ENCODE measurements around the gene MAP6D1. TPM values are rescaled to one million over a fixed set of nuclear protein-coding genes. Genes with fewer than 3 reads are reported as not detected.

MAP6D1 gene
- total and polyA plus RNA-seq, 9 of the 15 experiments (the other 6 are each of a cell fraction or from before 2014, with no cell fraction given): 0.16 to 1.5 (median 0.44) TPM; not detected in 3

GRCh38 chr3:183807881-183808280 lies 17.5 kb downstream of the MAP6D1 start (continued):
- TF ChIP-seq ZBTB2 (IDR thresholded peaks at IDR 0.05) (no peak), PTBP1 (IDR thresholded peaks at IDR 0.05; ENCODE audit: low read depth, low read length) (no peak)

- Histone ChIP-seq H3K79me2 (ENCODE audit: control insufficient read depth, insufficient read depth, low read length) (no peaks in the 10 kb centered on the region), H3K4me2 (ENCODE audit: insufficient read depth, low read length) (no peak overlapping the region), H3K9me1 (ENCODE audit: control insufficient read depth, insufficient read depth, low read length) (no peaks in the 10 kb centered on the region), H3K27ac (ENCODE audit: extremely low read depth, low read depth, low read length) (no peak overlapping the region), H4K20me1 (replicated peaks; ENCODE audit: control insufficient read depth, insufficient read depth, low read length) (no peaks in the 10 kb centered on the region; the same call in 1 of the 2 replicates), H3K27me3 (ENCODE audit: control insufficient read depth in 2 of 2, insufficient read depth in 2 of 2, low read length in 2 of 2) (no peaks in the 10 kb centered on the region), H3K9me3 (replicated peaks; ENCODE audit: control insufficient read depth, insufficient read depth, low read depth, low read length) (no peaks in the 10 kb centered on the region), H3K4me1 (replicated peaks in 1 of 2; ENCODE audit: control insufficient read depth in 2 of 2, insufficient read depth in 2 of 2, low read length in 2 of 2) (no peaks in the 10 kb centered on the region), H3K36me3 (ENCODE audit: control insufficient read depth, insufficient read depth, low read length) (peaks cover 84% of the 10 kb centered on the region), H2AFZ (ENCODE audit: low read depth, low read length) (no peak overlapping the region), H3K9ac (ENCODE audit: insufficient read depth in 1 of 2, low read depth in 2 of 2, low read length in 2 of 2) (no peak overlapping the region), H3K4me3 (no peak overlapping the region)
- ATAC-seq: no peak
- no peak for FAIRE-seq
- ChIA-PET CTCF (ENCODE audit: low intra/inter-chr PET ratio) (no interaction called here), POLR2A (interaction anchor here (2.0 kb wide), 1 partner anchor 9 kb away, joined by 4 read pairs; no protein-coding TSS in a partner anchor)
- DNase-seq (ENCODE audit: extremely low read depth in 1 of 4, low spot score in 3 of 4): no peak
- intact Hi-C loops (cut with micrococcal nuclease) (no loop called here), in situ Hi-C loops (cut with MboI) (no loop called here)
- WGBS (ENCODE audit: insufficient coverage, low coverage, missing lambda C conversion rate): 86% methylated on average over 12 of the region's 12 CpGs
- BruUV-seq (replicated peaks): no TSS peak
- no peak for TF ChIP-seq SREBF1 (IDR thresholded peaks at IDR 0.05; ENCODE audit: borderline replicate concordance, low read depth, low read length)
- no peak for TF ChIP-seq THRAP3 (IDR thresholded peaks at IDR 0.05; ENCODE audit: borderline replicate concordance)
- no peak for TF ChIP-seq STAT5A (IDR thresholded peaks at IDR 0.05; ENCODE audit: borderline replicate concordance, low read length)
- TF ChIP-seq RBM25 (IDR thresholded peaks at IDR 0.05; ENCODE audit: low read depth, low read length, severe bottlenecking): no peak
- no peak for TF ChIP-seq ZNF175 (CRISPR knock-in tag; IDR thresholded peaks at IDR 0.05; ENCODE audit: low read depth)
- no peak for TF ChIP-seq PREB (CRISPR knock-in tag; IDR thresholded peaks at IDR 0.05)
- no peak for TF ChIP-seq ZNF511 (CRISPR knock-in tag; IDR thresholded peaks at IDR 0.05)
- no peak for TF ChIP-seq CTCF (IDR thresholded peaks at IDR 0.05 in 2 of 3, conservative IDR thresholded peaks at IDR 0.05 in 1 of 3; ENCODE audit: insufficient read depth in 2 of 3, low read depth in 1 of 3, low read length in 3 of 3)
- no peak for TF ChIP-seq NFRKB (IDR thresholded peaks at IDR 0.05; ENCODE audit: low read depth)
- TF ChIP-seq ILF3 (IDR thresholded peaks at IDR 0.05; ENCODE audit: borderline replicate concordance): no peak
Observed at GRCh38 chr3:183807209-183807728, 18.1 kb downstream of the MAP6D1 start.
